Muscle of arm (tissue), 12 donors: ENCODE data around the gene PRDM16. TPM values are rescaled to one million over a fixed set of nuclear protein-coding genes. Genes with fewer than 3 reads are reported as not detected.

ENCODE experiments used
- DNase-seq: peaks from one replicate; pipeline ENCODE4 v3.0.0-alpha.2; 2013
- polyA plus RNA-seq, 12 donors: library from polyadenylated mRNA; unstranded; fragments of 120-200 nt; gene quantifications; one replicate each; pipeline ENCODE4 v1.2.1, GENCODE V29; 2013; ENCODE audit not compliant: insufficient read length in 12 of 12

Gene PRDM16
- polyA plus RNA-seq, 12 donors, result 0.66 to 2.0 (median 0.87) TPM; not detected in 2

DNA sequence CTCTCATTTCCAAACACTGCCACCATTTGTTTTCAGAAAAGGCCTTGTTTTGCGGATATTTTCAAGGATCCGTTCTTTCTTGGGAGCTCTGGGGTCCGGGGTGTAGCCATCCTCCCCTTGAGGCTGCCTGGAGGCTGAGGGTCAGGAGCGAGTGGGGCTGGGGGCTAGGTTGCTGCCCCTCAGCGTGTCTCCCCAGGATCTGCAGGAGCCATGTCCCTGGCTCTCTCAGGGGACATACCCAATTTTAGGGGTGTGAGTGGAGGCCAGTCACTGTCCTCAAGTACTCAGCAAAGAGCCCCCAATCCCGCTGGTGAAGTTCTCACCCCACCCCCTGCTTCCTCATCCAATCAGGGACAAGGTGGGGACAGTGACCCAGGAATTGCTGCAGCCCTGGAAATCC is 15.0 kb upstream of the PRDM16 start:
- no peak for DNase-seq

DNA sequence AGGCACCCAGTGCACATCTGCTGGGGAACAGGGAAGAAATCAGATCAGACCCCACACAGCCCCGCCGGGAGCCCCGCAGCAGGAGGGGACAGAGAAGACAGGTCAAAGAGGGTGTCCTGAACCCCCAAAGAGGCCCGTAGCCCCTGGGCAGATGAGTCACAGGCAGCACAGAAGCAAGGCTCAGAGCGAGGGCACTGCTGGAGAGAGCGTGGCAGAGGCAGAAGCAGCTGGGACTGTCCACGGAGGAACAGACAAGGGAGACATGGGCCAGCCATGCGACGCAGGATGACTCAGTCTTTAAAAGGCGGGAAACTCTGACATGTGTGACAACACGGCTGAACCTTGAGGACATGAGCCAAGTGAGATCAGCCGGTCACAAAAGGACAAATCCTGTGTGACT is 14.5 kb upstream of the PRDM16 start:
- no peak for DNase-seq

DNA sequence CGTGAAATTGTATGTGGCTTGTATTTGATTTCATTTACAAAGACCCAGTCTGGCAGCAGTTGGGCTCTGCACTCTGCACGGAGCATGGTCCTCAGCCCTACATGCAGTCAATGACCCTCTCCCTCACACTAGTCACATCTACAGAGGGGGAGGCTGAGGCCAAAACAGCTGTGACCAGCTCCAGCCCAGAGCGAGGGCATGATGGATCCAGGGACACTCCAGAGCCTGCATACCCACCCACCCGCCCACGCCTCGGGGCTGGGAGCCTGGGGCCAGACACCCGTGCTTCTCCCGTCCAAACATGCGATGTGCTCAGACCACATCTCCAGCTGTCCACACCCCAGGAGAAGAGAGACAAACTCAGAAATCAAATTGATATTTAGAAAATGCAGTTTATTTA is 14.0 kb upstream of the PRDM16 start:
- no peak for DNase-seq

DNA sequence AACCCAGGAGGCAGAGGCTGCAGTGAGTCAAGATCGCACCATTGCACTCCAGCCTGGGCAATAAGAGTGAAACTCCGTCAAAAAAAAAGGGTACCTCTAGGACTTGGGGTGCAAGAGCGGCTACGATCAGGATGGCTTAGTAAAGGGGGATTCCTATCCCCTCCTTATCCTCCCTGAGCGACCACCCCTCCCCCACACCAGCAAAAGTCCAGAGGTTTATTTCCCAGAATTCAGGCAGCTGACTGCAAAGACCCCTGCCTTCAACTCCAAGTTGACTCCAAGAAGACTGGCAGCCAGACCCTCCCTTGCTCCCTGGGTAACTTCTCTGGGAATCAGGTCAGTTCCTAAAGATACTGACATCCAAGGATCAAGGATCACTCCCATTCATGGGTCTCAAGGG is 12.4 kb upstream of the PRDM16 start:
- no peak for DNase-seq

DNA sequence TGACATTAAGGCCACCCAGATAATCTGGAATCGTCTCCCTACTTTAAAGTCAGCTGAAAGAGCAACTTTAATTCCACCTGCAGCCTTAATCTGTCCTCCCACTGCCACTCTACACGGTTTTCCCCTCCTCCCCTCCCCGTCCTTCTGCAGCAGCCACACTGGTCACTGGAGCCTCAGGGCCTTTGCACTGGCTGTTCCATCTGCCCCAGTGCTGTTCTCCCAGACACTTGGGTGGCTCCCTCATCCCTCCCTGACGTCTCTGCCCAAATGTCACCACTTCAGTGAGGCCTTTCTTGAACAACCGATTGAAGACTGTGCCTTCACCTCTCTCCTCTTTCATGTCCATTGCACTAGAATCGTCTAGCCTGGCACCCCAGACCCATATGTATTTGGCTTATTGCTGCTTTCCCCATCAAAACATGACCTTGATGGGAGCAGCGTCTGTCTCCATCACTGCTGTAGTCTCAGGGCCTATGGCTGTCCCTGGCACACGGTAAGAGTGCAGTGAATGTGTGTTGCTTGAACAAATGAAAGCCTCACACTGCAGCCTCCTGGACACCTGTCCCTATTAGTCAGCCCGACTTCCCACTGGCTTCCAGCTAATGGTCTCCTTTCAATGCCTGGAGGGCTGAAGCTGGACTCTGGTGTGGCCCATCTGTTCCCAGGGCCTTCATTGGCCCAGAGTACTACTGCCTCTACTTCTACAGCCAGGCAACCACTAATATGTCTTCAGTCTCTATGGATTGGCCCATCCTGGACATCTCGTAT is 10.6 kb upstream of the PRDM16 start:
- DNase-seq, result no peak

DNA sequence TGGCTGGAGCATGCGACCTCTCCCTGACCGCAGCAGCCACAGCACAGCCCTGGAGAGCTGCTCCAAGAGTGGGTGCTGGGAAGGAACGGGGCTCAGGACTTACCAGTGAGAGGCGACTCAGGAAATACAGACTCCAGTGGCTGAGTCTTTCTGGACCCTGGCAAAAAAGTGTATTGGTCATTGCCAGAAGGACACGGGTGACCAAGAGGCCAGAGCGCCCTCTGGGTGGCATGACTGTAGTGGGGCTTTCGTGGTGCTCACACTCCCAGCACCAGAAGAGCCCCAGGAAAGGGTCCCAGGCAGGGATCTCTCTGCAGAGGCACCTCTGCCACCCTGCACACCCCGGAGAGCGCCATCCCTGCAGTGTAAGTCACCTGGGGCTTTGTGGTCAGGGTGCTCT is 8.9 kb upstream of the PRDM16 start:
- no peak for DNase-seq

DNA sequence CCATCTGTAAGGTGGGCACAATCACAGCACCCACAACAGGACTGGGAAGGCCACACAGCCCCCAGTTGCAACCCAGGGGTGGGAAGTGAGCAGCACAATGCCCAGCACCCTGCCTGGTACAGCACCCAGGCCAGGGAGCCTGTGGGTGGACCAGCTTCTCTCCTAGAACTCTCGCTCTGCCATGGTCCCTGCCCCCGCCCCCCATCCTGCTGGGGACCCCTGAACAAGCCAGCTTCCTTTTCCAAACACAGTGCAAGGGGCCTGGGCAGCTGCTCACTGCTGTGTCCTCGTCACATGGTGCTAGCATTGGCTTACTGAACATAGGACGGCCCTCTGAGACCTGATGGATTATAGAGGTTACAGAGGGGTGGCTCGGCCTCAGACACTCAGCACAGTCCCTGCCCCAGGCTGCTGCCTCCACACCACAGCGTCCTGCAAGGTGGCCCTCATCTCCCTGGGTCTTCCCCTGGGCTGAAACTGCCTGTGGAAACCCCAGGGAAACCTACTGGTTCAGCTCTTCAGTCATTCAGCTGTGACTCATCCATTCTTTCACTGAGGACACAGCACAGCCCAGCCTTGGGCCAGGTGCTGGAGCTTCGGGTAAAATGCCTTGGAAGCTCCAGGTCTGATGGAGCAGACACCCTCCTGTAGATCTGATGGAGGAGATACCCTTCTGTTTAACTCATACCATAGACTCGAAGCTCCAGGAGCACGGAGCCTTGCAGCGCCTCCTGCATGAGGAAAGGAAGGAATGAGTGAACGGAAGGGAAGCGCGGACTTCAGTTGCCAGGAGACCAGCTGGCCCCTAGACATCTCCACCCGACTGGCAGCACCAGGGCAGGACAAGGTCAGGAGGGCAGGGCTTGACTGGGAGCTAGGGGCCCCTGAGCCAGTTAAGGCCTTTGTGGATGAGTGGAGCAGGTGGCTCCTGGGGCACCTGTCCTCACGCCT is 8.1 kb upstream of the PRDM16 start:
- no peak for DNase-seq

DNA sequence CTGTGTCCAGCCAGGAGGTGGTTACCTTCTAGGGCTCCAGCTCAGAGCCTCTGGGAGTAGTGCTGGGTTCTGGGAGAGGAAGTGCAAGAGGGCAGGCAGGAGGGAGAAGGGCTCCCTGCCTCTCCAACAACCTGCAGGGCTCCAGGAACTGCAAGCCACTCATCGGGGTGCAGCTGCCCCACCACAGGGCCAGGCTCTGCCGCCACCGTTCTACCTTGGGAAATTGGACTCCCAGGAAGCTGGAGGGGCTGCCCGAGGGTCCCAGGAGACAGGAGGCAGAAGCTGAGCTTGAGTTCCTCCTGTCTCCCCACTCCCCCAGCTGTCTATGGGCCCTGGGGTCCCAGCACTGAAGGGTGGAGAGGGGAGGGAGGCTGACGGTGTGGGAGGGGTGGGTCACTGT is 7.4 kb upstream of the PRDM16 start:
- no peak for DNase-seq

DNA sequence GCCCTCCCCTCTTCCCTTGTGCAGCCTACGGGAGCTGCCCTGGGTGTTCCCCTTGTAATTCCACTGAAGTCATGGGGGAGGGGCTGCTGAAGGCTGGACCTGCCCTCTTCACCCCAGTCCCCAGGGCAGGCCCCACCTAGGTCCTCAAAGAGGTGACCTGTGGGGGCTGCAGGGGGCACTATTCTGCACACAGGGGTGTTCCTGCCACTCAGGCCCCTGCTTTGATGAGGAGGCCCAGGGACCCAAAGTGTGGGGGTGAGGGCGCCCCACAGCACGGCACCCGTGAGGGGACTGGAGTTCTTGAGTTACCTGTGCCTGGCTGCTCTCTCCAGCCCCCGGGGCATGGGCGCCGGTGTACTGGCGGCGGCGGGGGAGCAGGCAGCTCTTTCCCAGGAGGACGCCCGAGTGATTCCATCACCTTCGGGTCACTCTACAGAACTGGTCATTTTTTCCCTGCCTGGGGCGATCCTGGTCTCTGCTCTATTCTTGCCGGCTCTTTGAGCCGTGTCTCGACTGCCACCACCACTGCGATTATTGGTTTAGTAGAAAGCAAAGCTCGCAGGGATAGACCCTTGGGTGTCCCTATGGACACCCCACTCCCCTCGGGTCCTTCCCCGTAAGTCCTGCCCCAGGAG is 6.9 kb upstream of the PRDM16 start:
- no peak for DNase-seq

DNA sequence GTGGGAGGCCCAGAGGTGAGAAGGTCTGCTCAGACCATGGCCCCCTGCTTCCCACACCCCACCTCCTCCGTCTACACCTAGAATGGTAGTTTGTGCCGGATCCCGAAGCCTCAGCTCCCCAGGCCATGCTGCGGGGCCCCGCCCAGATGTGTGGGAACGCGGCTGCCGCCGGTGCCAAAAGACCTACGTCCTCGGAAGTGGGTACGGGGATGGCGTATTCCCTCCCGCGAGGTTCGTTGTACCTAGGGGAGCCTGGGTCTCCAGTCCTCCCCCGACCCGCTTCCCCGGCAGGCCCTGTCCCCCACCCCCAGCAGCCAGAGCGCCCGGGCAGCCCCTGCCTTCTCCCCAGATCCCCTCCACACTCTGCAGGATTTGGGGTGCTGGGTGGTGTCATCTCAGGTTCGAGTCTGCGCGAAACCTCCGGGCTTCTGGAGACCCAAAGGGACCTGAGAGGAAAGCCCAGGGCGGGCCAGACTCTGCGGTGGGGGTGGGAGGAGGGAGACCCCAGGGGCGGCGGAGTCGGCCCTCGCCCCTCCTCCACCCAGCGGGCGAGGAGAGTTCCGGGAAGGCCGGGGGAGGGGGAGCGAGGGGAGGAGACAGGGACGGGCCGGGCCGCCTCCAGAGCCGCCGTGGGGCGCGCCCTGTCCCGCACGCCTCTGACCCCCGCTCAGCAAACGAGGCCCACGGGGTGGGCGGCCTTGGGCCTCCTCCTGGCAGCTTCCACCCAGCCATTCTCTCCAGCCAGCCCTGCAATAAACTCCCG is 6.2 kb upstream of the PRDM16 start:
- DNase-seq, result no peak

DNA sequence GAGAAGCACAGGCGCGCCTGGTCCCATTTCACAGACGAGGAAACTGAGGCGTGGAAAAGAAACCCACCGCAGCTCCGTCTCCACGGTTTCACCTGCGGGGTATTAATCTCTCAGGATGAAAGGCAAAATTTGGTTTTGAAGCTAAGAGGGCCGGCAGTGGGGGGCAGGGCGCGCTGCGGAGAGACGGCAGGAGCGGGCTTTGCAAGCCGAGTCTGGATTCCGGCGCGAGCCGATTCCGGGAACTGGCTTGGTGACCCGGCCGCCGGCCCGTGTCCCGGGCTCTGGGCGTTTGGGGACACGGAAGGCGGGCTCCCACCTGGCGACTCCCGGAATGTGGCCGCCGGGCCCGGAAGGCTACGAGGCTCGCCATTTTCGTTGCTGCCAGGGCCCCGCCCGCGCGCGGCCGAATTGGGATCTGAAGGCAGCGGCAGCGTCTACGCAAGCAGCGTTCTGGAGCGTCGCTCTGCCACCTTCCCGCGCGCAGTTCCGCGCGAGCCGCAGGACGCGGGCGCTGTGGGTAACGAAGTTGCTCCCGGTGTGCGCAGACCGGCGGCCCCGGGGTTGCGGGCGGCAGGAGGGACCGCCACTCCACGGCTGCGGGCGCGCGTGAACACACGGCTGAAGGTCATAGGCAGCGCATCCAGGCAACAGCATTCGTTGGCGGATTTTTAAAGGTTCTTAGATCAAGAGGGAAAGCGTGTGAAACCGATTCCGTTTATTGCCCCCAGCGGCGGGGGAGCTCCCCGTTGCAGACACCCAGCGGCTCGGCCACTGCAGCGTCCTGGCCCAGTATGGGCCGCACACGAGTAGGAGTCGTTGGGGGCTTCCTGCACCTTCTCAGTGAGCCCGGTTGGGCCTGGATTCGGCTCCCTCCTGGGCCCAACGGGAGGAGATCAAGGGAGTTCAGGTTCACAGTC is 5.4 kb upstream of the PRDM16 start:
- no peak for DNase-seq

DNA sequence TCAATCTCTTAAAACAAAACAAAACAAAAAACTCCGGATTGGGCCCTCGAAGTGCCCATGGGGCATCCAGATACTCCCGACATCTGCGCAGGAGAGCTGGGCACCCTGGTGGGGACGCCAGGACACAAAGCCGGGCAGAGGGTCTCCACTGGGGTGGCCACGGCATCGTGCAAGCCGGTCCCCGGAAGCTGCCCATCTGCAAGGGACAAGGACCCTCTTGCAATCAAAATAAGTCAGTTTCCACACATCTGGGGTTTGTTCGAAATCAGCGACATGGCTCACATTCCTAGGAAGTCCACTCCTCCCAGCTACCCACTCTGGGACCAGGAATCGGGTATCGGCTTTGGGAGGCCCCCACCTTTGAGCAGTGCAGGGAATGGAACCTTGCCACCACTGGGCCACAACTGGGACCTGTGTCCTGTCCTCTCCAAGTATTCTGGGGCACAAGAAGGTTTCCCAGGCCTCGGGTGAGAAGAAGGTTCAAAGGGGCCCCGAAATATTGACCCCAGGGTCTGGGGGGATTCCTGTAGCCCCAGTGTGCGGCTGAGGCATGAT is 4.6 kb upstream of the PRDM16 start:
- DNase-seq, result no peak

DNA sequence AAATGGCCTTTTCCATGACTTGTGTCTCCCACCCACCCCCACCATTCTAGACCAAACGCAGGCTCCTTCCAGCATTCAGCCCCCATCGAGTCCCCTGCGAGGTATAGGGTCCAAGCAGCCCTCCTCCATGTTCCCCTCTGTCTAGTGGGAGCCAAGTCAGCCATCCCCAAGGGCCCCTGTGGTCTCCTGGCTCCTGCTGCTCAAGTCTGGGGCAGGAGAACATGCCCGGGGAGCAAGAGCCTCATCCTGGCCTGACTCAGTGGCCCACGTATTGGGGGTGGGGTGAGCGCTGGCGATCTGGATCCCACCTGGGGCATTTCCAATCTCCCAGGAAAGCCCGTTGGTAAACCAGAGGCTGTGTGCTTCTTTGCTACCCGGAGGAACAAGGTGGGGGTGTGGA is 4.1 kb upstream of the PRDM16 start:
- DNase-seq, result no peak

DNA sequence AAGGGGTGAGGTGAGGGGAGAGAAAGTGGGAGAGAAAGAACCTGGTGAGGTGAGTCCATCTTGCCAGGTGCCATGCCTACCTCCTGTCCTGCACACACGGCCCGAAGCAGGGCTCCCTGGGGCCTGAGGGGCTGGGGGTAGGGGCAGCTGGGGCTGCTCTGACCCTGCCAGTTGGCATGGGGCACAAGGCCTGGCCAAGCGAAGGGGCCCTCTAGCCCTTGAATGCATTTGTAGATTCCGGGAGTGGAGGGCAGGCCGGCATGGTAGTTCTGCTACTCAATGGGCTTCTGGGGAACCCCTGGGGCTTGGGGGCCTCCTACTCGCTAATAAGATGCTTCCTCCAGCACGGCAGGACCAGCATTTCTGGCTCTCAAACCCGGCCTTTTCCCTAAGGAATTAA is 3.6 kb upstream of the PRDM16 start:
- DNase-seq, result no peak

DNA sequence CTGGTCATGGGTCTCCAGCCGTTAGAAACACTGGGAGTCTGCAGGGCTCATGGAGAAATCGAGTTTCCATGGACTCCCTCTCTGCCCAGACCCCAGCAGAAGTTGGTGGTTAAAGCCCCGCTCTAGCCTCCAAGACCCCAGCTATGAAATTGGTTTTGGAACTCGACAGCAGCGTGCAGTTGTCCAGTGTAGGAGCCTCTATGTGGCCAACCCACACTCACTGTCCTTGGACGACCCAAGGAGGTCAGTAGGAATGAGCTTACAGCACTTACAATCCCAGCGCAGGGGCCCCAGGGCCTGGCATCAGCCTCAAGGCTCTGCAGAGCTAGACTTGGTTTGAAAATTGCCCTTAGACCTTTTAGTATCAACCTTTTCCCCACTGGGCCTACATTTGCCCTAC is 3.2 kb upstream of the PRDM16 start:
- no peak for DNase-seq

DNA sequence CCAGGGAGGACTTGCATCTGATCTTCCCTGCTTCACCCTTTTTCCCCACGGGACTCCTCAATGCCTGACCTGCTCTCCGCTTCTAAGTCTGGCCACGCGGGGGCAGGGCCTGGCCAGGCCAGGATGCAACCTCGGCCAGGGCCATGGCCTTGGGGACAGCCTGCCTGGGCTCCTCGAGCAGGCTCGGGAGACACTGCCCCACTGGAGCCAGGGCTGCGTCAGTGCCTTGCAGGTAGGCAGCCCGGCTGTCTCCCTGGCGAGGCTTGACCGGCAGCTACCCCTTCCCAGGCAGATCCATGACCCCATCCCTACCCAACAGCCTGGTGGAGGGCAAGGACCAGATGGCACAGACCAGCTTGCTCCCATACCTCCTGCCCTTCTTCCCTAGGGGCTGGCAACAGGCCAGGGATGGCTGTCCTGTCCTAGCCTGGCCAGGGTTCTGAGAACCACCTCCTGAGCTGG is 2.7 kb upstream of the PRDM16 start:
- no peak for DNase-seq

DNA sequence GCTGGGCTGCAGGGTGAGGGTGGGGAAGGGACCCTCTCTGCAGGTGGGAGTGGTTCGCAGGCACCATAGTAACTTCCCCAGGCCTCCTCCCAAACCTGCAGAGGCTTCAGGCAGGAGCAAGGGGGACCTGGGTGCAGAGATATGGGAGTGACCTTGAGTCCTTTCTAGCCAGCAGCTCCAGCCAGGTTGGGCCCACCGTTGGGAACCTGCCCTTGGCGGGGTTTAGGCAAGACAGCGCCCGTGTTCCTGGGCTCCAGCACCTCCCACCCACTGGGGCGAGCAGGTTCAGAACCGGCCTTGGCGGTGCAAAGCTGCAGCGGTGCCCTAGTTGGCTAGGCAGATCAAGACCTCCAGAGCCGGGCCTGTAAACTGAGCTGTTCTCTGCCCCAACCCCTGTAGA is 2.2 kb upstream of the PRDM16 start:
- no peak for DNase-seq

DNA sequence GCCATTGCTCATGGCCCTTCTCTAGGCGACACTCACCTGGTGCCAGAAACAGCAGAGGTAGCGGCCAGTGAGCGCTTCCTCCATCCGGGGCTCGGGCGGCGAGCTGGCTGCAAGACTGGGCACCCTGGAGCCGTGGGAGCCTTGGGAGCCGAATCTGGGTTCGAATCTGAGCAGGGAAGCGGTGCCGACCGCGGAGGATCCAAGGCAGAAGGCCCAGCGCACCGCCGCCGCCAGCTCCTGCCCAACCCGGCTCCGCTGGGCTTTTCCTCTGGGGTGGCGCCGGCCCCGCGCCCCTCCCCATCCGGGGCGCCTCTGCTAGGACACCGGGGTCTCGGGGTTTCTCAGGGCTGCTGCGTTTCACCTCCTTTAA is 1.7 kb upstream of the PRDM16 start:
- DNase-seq, result no peak

DNA sequence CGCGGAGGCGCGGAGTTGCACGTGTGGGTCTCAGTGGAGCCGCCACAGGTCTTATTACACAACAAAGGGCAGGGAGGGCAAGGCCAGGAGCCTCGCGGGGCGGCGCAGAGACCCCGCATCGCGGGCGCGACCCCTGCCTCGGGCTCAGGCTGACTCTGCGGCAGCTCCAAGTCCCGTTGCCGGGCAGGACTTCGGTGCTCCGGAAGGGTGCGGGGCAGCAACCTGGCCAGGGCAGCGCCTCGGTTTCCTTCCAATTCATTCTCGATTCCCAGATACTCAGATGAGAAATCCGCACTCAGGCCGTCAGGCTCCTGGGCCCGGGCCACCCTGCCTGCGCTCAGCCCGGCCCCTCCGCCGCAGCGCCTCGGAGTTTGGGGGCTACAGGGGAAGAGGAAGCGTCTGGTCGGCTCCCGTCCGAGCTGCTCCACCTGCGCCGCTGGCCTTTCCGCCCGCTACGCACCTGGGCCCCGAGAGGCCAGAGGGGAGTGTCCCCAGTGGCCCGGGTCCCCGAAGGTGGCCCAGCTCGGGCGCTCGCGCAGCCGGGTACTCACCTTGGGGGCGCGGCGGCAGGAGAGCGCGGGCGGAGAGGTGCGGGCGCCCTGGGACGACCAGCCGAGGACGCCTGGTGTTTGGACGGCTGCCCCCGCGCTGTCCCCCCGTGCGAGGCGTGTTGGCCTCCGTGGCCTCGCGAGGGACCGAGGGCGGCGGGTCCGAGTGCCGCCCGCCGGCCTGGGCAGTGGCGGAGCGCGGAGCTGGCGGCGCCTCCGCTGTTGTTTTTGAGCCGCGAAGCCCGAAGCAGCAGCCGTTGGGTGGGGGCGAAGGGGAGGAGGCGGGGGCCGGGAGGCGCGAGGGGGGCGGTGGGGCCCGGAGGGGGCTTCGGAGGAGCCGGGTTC is 1.1 kb upstream of the PRDM16 start:
- DNase-seq, result no peak
